A549 treated with CORT108297 at 1 μM for 4 hours (cell line): ENCODE measurements around the gene SRPX. TPM values are rescaled to one million over a fixed set of nuclear protein-coding genes. Genes with fewer than 3 reads are reported as not detected.

Experiments used
- total RNA-seq: library from RNA; stranded (reverse); fragments of 200-300 nt; extraction: Qiagen RNA extraction; gene quantifications from 5 replicates; pipeline ENCODE4 v1.2.3, GENCODE V29; 2022

SRPX gene
- total RNA-seq, result 6.1 to 7.1 TPM (median 6.7 TPM) in 5 replicates

GRCh38 chrX:38220415-38221390 is at the start of gene SRPX:
SRPX (minus strand) TSS chrX:38220871; CDS start chrX:38220792, 79 bp downstream.

Other genes starting within 250 kb of the SRPX start
- gene SYTL5, start 214.3 kb downstream of the SRPX start, total RNA-seq, result 0.28 to 0.37 TPM (median 0.36 TPM) in 5 replicates
- 9.6 to 12.8 TPM (median 11.0 TPM) in 5 replicates for gene RPGR, start 106.6 kb upstream of the SRPX start, total RNA-seq
- gene OTC, start 131.7 kb upstream of the SRPX start, total RNA-seq, result not detected in 5 replicates